HG02884 (cell line): ENCODE measurements around the gene TFDP2.
"Not testable (repeated sequence)": the region's sequence is repeated elsewhere in the genome, so short reads cannot be mapped to it uniquely, and the experiment has no call there.

Experiments used
- ATAC-seq: cut with Tn5 transposase; IDR thresholded peaks from one replicate; pipeline ENCODE4 v1.9.1; 2021; ENCODE audit warnings: mild to moderate bottlenecking, moderate library complexity; ENCODE audit not compliant: unreplicated experiment

Gene TFDP2

DNA sequence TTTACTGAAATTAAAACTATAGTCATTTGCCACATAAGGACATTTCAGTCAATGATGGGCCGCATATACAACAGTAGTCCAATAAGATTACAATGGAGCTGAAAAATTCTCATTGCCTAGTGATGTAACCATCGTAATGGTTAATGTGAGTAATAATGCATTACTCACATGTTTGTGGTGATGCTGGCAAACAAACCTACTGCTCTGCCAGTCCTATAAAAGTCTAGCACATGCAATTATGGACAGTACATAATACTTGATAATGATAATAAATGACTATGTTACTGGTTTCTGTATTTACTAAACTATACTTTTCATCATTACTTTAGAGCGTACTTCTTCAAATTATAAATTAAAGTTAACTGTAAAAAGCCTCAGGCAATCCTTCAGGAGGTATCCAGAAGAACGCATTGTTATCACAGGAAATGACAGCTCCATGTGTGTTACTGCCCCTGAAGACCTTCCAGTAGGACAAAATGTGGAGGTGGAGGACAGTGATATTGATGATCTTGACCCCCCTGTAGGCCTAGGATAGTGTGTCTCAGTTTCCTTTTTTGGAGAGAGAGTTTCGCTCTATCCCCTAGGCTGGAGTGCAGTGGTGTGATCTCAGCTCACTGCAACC, 170.2 kb downstream of the TFDP2 start:
- no peak for ATAC-seq

DNA sequence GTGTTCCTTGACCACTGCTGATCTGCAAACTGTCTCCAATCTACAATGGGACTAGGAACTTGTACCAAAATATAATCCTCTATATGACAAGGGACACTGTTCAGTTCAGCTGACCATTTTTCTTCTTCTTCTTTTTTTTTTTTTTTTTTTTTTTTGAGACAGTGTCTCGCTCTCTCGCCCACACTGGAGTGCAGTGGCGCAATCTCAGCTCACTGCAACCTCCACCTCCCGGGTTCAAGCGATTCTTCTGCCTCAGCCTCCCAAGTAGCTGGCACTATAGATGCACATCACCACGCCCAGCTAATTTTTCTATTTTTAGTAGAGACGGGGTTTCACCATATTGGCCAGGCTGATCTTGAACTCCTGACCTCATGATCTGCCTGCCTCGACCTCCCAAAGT, 174.6 kb downstream of the TFDP2 start:
- ATAC-seq = not testable (repeated sequence)

DNA sequence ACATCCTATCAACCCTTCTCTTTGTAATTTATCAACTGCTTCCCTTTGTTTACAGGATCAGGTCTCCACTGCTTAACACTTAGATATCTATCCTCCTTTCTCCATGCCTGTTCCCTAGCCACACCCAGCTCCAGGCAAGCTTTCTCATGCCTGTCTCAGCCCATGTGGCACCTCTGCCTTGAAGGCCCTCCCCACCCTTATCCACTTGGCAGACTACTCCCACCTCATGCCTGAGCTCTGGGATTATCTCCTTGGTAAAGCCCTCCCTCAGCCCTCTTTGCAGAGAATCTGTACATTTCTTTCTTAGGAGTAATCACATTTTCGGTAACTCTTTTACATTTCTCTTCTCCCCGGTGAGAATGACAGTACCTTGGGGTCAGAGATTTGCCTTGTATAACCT, 176.9 kb downstream of the TFDP2 start:
- no peak for ATAC-seq

DNA sequence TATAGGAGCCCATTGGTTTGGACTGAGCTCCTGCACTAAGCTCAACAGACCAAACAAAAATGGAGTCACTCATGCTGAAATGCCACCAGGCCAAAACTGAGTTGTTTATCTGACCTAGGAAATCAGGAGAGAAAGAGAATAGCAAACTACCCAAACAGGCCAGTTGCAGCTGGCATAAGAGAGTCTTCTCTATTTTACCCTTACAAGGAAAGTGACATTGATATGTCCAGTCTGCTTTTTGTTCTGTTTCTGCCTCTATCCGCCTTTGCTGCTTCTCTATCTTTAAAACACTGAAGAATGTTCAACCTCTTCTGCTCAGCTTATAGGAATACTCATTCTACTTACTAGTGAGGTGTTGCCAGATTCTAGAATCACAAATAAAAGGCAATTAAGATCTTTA, 177.8 kb downstream of the TFDP2 start:
- ATAC-seq = no peak

- ATAC-seq = no peak
Measured at GRCh38 chr3:141969711-141970110, 179.6 kb downstream of the TFDP2 start.

DNA sequence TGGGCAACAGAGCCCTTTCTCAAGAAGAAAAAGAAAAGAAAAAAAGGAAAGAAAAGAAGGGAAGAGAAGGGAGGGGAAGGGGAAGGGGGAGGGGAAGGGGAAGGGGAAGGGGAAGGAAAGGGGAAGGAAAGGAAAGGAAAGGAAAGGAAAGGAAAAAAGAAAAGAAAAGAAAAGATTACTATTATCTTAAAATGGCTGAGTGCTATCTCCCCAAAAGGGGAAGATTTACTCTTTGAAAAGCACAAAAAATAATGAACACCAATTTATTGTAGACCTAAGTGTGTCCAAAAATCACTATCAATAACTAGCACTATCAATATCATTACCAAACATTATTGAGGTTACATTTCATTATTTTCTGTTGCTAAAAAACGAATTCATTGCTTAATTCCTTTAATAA, 183.9 kb downstream of the TFDP2 start:
- ATAC-seq = no peak

- ATAC-seq = no peak
Measured at GRCh38 chr3:141963301-141963700, 186.0 kb downstream of the TFDP2 start.

GRCh38 chr3:141960731-141961130, 188.6 kb downstream of the TFDP2 start:
- ATAC-seq = no peak

DNA sequence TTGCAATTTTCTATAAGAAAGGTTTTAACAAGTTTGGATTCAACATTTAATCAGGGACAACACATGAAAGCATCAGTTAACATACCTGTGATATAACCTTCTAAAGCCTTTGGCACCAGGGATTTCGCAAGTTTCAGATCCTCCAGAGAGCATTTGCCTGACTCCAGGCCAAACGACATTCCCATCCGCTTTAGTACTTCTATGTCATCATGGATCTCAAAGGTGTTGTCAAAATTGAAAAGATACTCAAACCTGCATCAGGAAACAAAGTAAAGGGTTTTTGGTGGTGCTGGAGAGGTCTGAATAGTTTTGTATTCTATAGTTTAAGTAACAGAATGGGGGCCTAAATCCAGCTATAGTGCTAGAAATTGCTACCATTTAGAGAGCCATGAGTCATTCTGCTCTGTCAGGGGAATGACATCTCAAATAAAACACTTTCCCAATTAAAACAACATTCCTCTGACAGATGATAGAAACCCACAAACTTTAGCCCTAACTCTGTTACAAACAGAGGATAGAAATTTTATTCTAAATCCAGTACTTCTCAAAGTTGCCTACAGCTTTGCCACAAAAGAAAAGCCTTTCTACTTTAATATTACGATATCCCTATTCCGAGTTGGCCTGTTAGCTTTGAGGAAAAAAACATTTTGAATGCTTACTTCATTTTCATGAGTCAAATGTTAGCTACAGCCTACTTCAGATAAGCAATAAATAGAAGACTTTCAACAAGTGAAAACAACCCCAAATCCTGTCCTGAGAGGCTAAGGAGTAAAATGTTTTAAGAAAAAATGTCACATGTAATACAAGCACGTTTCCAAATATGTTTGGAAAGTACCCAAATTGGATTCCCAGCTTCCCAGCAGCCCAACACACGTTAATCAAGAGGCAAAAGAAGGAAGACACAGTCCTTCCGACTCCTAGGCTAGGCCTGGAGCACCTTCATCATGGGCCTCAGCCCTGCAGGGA, 189.5 kb downstream of the TFDP2 start:
- no peak for ATAC-seq

DNA sequence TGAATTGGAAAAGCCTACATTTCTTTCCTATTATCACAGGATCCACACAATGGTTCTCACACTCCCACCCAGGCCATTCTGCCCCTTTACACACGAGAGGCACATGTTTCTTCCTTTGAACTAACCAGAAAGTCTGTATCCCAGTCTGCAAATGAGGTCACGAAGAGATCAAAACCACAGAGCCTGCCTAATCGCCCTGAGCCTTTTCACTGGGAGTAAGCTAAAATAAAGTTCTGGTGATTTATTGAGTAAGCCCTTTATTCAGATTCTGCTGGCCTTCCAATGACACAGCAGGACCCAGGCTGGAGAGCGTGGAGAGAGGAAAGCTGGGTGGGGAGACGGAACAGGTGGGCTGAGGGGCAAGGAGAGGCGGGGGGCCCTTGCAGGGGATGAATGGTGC, 194.2 kb downstream of the TFDP2 start:
- ATAC-seq = no peak

DNA sequence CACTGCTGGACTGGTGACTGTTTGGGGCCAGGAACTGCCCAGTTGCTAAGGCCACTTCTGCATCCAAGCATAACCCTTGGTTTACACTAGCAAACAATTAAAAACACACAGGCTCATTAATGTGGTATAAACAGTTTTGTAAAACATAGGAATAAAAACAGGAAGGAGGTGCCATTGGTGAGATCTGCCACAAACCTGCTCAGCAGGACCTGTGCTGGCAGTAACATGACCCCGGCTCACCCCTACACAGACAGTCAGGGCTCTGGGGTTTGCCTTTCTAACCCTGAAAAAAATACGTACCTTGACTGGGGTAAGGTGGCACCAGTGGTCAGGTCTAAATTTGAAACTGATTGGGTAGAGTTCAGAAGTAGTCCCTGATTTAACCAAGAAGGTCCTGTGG, 196.7 kb downstream of the TFDP2 start:
- ATAC-seq = no peak

GRCh38 chr3:141950572-141951493, 198.5 kb downstream of the TFDP2 start:
- no peak for ATAC-seq

GRCh38 chr3:141949972-141950371, 199.4 kb downstream of the TFDP2 start:
- no peak for ATAC-seq

- ATAC-seq = no peak
Measured at GRCh38 chr3:141949399-141949798, 199.9 kb downstream of the TFDP2 start.

GRCh38 chr3:141945726-141946485, 203.4 kb downstream of the TFDP2 start:
- ATAC-seq = no peak

DNA sequence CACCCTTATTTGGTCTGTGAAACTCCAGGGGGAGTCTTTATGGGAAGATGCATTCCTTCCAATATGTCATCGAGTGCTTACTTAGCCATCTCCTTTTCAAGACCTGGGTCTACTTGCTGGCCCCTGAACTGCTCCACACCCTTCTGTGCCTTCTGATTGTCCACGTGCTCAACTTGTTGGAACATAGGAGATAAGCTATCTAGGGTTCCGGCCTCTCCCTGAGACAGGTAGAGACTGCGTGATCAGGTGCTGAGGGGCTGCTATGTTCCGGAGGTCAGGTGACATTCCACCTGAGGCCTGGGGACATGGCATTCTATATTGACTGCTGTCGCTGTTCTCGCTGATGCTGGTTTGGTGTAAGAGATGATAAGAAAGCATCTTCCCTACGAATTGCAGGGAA, 207.3 kb downstream of the TFDP2 start:
- ATAC-seq = no peak

GRCh38 chr3:141941093-141941492, 208.3 kb downstream of the TFDP2 start:
- ATAC-seq = no peak

DNA sequence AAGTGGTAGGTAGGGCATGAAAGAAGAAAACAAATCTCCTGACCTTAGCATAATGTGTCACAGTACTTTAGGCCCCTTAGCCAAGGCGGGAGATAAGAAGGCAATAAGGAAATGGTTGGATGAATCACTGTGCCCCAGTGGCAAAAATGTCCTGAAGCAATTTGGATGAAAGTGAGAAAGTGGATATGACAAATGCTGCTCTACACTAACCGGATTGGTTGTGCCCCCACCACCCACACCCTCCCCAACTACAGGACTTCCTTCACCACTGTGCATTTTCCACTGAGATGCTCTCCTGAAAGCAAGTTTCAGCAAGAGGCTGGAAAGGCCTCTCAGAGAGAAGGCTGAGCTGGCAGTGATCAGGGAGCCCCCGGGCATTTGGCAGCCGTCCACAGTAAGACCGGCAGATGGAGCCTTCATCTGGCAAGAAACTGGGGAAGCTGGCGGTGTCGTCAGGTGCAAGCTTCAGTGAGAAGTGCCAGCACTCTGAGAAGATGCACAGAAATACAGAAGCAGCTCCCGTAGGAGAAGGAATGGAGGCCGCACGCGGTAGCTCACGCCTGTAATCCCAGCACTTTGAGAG, 209.1 kb downstream of the TFDP2 start:
- no peak for ATAC-seq

GRCh38 chr3:141939759-141940158, 209.6 kb downstream of the TFDP2 start:
- no peak for ATAC-seq

DNA sequence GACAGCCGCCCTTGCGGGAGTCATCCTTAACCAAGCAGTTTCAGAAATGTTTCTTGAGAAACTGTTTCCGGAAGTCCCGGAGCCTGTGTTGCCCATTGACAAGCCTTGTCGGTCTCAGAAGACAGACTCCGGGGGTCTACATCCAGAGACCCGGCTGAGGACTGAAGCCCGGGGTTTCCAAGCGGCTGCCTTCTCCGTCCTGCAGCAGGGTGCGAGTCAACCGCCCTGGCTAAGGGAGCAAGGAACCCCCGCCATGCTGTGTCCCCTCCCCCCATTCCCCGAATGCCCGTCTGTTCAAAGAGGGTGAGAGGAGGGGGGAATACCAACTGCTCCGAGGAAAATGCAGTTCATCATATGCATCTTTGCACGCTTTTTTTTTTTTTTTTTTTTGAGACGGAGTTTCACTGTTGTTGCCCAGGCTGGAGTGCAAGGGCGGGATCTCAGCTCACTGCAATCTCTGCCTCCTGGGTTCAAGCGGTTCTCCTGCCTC, 211.3 kb downstream of the TFDP2 start:
- no peak for ATAC-seq
